Common myeloid progenitor, CD34-positive (primary cell): ENCODE data around the gene NXPH3.

ENCODE experiments used
- CTCF ChIA-PET: fragments of 350-600 bp; sonication (Branson Sonifier 250); formaldehyde crosslinking; loops from one replicate; lab custom pipeline; 2021; ENCODE audit warnings: antibody characterized with exemption; lab: Charles Lee
- POLR2A ChIA-PET: fragments of 350-600 bp; sonication (Branson Sonifier 250); formaldehyde crosslinking; loops from one replicate; lab custom pipeline; 2021; ENCODE audit warnings: antibody characterized with exemption; lab: Charles Lee
- DNase-seq, 3 donors: peaks; one replicate each; pipeline versions ENCODE4 v3.0.0 to v3.0.0-alpha.2; 2013
- H3K27ac ChIP-seq, 2 experiments: 1 replicate in 1 of 2; 2 replicates in 1 of 2; pipeline ENCODE4 v1.7.0; 2013; ENCODE audit warnings: inconsistent platforms in 2 of 2, low read length in 2 of 2, mild to moderate bottlenecking in 2 of 2, low read depth in 1 of 2, moderate library complexity in 1 of 2; ENCODE audit not compliant: severe bottlenecking in 2 of 2, insufficient read depth in 1 of 2, poor library complexity in 1 of 2
- H3K27me3 ChIP-seq, 5 experiments: replicated peaks in 2 of 5; 1 replicate in 3 of 5; 2 replicates in 2 of 5; pipeline versions ENCODE4 v1.6.1 to v1.7.0; 2013; ENCODE audit warnings: low read length in 4 of 5, mild to moderate bottlenecking in 2 of 5, moderate library complexity in 2 of 5, inconsistent platforms in 1 of 5; ENCODE audit not compliant: insufficient read depth in 5 of 5, control insufficient read depth in 4 of 5
- H3K36me3 ChIP-seq, 4 experiments: 1 replicate in 2 of 4; 2 replicates in 2 of 4; pipeline versions ENCODE4 v1.6.1 to v1.7.0; 2013; ENCODE audit warnings: low read length in 3 of 4, control low read depth in 1 of 4, mild to moderate bottlenecking in 1 of 4; ENCODE audit not compliant: control insufficient read depth in 4 of 4, insufficient read depth in 4 of 4
- H3K4me1 ChIP-seq, 4 experiments: 1 replicate in 3 of 4; 2 replicates in 1 of 4; pipeline versions ENCODE4 v1.6.1 to v1.7.1; 2013; ENCODE audit warnings: low read length in 3 of 4, mild to moderate bottlenecking in 3 of 4, control low read depth in 1 of 4, inconsistent platforms in 1 of 4, moderate library complexity in 1 of 4; ENCODE audit not compliant: control insufficient read depth in 4 of 4, insufficient read depth in 4 of 4; ENCODE audit errors: control extremely low read depth in 1 of 4
- H3K4me3 ChIP-seq, 7 experiments: 1 replicate in 4 of 7; 2 replicates in 3 of 7; pipeline versions ENCODE4 v1.5.1 to v1.7.0; 2013; ENCODE audit warnings: mild to moderate bottlenecking in 7 of 7, low read length in 6 of 7, moderate library complexity in 6 of 7, inconsistent platforms in 2 of 7, low read depth in 2 of 7, control low read depth in 1 of 7; ENCODE audit not compliant: insufficient read depth in 4 of 7, control insufficient read depth in 1 of 7; ENCODE audit errors: extremely low read depth in 1 of 7
- H3K9me3 ChIP-seq, 5 experiments: 1 replicate in 4 of 5; 2 replicates in 1 of 5; pipeline versions ENCODE4 v1.6.1 to v1.7.1; 2013; ENCODE audit warnings: low read length in 4 of 5, mild to moderate bottlenecking in 2 of 5, inconsistent platforms in 1 of 5, low read depth in 1 of 5, moderate library complexity in 1 of 5; ENCODE audit not compliant: control insufficient read depth in 4 of 5, insufficient read depth in 2 of 5; ENCODE audit errors: control extremely low read depth in 1 of 5
- WGBS: methylation state at CpG from one replicate; pipeline ENCODE4 v1.1.5; 2013; ENCODE audit not compliant: insufficient coverage; 5-methylcytosine and 5-hydroxymethylcytosine counted together

NXPH3 gene

GRCh38 chr17:49554694-49555494 is 20.8 kb upstream of the NXPH3 start:
- WGBS, result 87% methylated on average over 7 of the region's 14 CpGs
- H3K4me3 ChIP-seq, result no peak overlapping the region
- H3K27me3 ChIP-seq, result peaks cover 0 to 2% (median 0%) of the 10 kb centered on the region in 5 experiments
- no peaks in the 10 kb centered on the region for H3K9me3 ChIP-seq
- H3K36me3 ChIP-seq, result no peaks in the 10 kb centered on the region
- ChIA-PET CTCF (interaction anchor here (0.9 to 7.7 kb wide), 18 partner anchors 10 to 443 kb away, joined by 3 to 168 read pairs (median 13); partner anchors contain the start of gene PHB1), POLR2A (no interaction called here)
- peaks cover 0 to 7% (median 6%) of the 10 kb centered on the region in 4 experiments for H3K4me1 ChIP-seq
- H3K27ac ChIP-seq, result no peak overlapping the region
- no peak for DNase-seq

GRCh38 chr17:49555495-49556222 is 20.0 kb upstream of the NXPH3 start:
- peaks cover 0 to 2% (median 0%) of the 10 kb centered on the region in 5 experiments for H3K27me3 ChIP-seq

GRCh38 chr17:49556223-49556943 is 19.3 kb upstream of the NXPH3 start:
- 20% methylated on average over 30 of the region's 30 CpGs for WGBS
- DNase-seq, result peak; percentile 66 to 85 (median 83)
- ChIA-PET CTCF (interaction anchor here (0.7 to 7.7 kb wide), 43 partner anchors 10 to 441 kb away, joined by 3 to 168 read pairs (median 6); partner anchors contain the start of genes PHB1 and SLC35B1), POLR2A (interaction anchor here (0.6 kb wide), 1 partner anchor 149 kb away, joined by 3 read pairs; no protein-coding TSS in a partner anchor)
- Histone ChIP-seq H3K27me3 (peaks cover 0 to 2% (median 0%) of the 10 kb centered on the region in 5 experiments), H3K9me3 (peaks cover 0 to 3% (median 0%) of the 10 kb centered on the region in 5 experiments), H3K4me3 (peak overlapping the region in 1 of 7 experiments; percentile 30), H3K27ac (no peak overlapping the region), H3K4me1 (peaks cover 0 to 7% (median 6%) of the 10 kb centered on the region in 4 experiments), H3K36me3 (no peaks in the 10 kb centered on the region)

More at GRCh38 chr17:49555495-49556222, 20.0 kb upstream of the NXPH3 start:
- peaks cover 0 to 7% (median 6%) of the 10 kb centered on the region in 4 experiments for H3K4me1 ChIP-seq
- DNase-seq, result no peak
- no peaks in the 10 kb centered on the region for H3K36me3 ChIP-seq
- H3K27ac ChIP-seq, result no peak overlapping the region
- POLR2A ChIA-PET, result no interaction called here
- H3K9me3 ChIP-seq, result no peaks in the 10 kb centered on the region
- CTCF ChIA-PET, result interaction anchor here (0.8 to 7.7 kb wide), 28 partner anchors 10 to 442 kb away, joined by 3 to 168 read pairs (median 6); partner anchors contain the start of genes PHB1 and SLC35B1
- peak overlapping the region in 1 of 7 experiments; percentile 30 for H3K4me3 ChIP-seq
- 88% methylated on average over 13 of the region's 19 CpGs for WGBS

- 7% methylated on average over 7 of the region's 9 CpGs for WGBS
- ChIA-PET POLR2A (interaction anchor here (0.6 to 0.7 kb wide), 2 partner anchors 139 to 150 kb away, joined by 3 to 4 read pairs; no protein-coding TSS in a partner anchor), CTCF (interaction anchor here (0.7 to 7.7 kb wide), 44 partner anchors 8 to 440 kb away, joined by 3 to 168 read pairs (median 6); partner anchors contain the start of genes PHB1 and SLC35B1)
- H3K27ac ChIP-seq, result no peak overlapping the region
- H3K36me3 ChIP-seq, result no peaks in the 10 kb centered on the region
- H3K27me3 ChIP-seq, result peaks cover 0 to 2% (median 0%) of the 10 kb centered on the region in 5 experiments
- H3K9me3 ChIP-seq, result peaks cover 0 to 6% (median 0%) of the 10 kb centered on the region in 5 experiments
- H3K4me1 ChIP-seq, result peaks cover 0 to 7% (median 6%) of the 10 kb centered on the region in 4 experiments
- peak; percentile 70 to 82 (median 82) for DNase-seq
- no peak overlapping the region for H3K4me3 ChIP-seq
These were observed 18.2 kb upstream of the NXPH3 start for GRCh38 chr17:49557312-49558024.

GRCh38 chr17:49564638-49565037 is 11.0 kb upstream of the NXPH3 start:
- DNase-seq, result no peak
- WGBS, result 100% methylated on average over 1 of the region's 4 CpGs
- no peak overlapping the region for H3K27ac ChIP-seq
- no peaks in the 10 kb centered on the region for H3K36me3 ChIP-seq
- peaks cover 0 to 26% (median 20%) of the 10 kb centered on the region in 4 experiments for H3K4me1 ChIP-seq
- H3K9me3 ChIP-seq, result peaks cover 0 to 6% (median 0%) of the 10 kb centered on the region in 5 experiments
- ChIA-PET CTCF (interaction anchor here (0.7 to 4.7 kb wide), 5 partner anchors 8 to 493 kb away, joined by 3 to 42 read pairs (median 3); no protein-coding TSS in a partner anchor), POLR2A (interaction anchor here (0.6 kb wide), 1 partner anchor 426 kb away, joined by 3 read pairs; no protein-coding TSS in a partner anchor)
- H3K4me3 ChIP-seq, result no peak overlapping the region
- H3K27me3 ChIP-seq, result no peaks in the 10 kb centered on the region
